Stimulated activated CD4-positive, alpha-beta T cell treated with anti-CD3 and anti-CD28 coated beads, TNF-alpha, amount 100 ng/mL, for 1 hour (primary cell): ENCODE data around the gene TLR2.

Experiments
- DNase-seq, 3 donors: peaks; one replicate each; pipeline ENCODE4 v3.0.0-alpha.2; 2020; ENCODE audit warnings: low read depth in 3 of 3, low spot score in 1 of 3

The TLR2 gene, protein sequence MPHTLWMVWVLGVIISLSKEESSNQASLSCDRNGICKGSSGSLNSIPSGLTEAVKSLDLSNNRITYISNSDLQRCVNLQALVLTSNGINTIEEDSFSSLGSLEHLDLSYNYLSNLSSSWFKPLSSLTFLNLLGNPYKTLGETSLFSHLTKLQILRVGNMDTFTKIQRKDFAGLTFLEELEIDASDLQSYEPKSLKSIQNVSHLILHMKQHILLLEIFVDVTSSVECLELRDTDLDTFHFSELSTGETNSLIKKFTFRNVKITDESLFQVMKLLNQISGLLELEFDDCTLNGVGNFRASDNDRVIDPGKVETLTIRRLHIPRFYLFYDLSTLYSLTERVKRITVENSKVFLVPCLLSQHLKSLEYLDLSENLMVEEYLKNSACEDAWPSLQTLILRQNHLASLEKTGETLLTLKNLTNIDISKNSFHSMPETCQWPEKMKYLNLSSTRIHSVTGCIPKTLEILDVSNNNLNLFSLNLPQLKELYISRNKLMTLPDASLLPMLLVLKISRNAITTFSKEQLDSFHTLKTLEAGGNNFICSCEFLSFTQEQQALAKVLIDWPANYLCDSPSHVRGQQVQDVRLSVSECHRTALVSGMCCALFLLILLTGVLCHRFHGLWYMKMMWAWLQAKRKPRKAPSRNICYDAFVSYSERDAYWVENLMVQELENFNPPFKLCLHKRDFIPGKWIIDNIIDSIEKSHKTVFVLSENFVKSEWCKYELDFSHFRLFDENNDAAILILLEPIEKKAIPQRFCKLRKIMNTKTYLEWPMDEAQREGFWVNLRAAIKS

DNA sequence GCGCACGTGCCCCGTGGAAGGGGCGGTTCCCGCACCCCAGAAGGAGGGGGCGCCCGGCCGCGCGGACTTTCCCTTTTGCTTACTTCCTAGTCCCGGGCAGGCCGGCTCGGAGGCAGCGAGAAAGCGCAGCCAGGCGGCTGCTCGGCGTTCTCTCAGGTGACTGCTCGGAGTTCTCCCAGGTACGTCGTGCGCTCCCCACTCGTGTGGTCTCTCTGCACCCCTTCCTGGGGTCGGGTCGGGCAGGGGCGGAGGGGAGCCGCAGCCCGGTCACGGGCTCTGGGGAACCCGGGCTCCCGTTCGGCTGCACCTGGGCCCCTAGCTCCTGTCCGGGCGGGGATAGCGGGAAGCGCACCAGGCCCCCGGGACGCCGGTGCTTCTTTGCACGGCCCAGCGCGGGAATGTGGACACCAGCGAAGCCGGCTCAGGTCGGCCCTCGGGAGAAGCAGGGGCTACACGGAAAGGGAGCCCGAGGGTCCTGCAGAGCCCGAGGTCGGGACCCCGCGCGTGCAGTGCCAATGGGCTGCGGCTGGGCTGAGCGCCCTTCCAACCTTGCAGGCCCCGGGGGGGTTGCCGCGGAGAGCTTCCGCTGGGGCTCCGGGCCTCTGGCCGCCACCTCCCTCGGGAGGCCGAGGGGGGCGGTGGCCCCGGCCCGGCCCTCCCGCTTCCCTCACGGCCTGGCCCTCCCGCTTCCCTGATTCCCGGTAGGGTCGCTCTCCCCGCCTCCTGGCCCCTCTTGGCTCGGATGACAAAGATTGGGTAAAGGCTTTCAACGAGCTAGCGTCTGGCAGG, at the start of gene TLR2:
TSS of gene TLR2 (plus strand) at position 99 of the 789 bp plus-strand sequence. CDS start 18,628 bp downstream, outside the sequence.
- DNase-seq: peak; percentile 27 to 55 (median 32)

DNA sequence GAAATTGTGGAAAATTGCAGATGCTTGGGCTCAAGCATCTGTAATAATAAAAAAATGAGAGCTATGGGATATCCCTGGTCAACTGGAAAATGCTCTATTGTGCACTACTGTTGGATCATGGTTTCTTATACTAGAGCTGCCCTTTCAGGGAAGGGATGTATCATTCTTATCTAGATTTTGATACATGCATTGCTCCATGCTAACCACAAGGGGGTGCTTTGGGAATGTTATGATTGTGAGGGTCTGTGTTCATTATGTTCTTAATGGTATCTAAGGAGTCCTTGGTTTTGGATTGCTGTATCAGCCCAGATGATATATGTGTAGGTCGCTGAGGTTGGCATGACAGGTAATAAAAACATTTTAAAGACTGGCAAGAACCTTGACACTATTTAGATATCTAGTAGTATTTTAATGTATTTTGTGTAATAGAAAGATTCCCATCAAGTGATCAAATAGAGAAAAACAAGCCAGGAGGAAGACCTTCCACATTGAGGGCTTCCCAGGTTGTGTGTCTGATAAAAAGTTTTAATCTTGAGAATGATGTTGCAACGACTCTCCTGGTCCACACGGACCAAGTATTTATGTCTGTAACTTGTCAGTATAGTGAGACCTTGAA, 49.2 kb upstream of the TLR2 start:
- DNase-seq: no peak

DNA sequence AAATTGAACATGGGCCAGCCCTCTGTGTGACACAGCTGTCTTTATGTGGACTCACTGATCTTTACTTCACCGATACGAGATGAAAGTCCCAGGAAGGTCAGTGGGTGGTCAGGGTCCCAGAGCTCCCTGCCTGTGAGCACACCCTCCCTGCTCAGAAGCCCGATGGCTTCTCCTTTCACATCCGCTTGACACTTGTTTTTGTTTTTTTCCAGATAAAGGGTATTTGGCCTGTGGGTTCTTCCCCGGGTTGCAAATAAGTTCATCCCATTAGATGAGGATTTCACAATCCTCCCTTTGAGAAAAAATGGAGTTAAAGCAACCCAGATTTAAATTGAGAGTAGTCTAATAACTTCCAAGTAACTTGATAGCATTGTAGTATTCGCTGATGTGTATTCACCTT, 48.2 kb upstream of the TLR2 start:
- DNase-seq: no peak

DNA sequence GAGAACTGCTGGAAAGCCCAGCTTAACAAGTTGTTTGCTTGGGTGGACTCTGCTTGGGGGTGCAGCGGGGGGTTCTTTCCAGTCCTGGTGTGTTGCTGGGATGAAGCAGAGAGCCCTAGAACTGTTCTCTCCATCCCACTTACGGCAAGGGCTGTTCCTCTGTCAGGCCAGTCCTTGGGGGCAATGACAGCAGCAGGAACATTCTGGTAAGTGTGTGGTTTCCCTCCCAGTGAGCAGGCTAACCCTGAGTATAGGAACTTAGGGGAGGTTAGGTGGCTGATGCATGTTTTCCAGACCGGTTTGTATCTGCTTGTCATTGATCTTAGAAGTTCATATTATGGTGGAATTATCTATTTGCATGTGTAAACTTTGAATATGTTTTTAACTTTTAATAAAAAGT, 46.9 kb upstream of the TLR2 start:
- no peak for DNase-seq

DNA sequence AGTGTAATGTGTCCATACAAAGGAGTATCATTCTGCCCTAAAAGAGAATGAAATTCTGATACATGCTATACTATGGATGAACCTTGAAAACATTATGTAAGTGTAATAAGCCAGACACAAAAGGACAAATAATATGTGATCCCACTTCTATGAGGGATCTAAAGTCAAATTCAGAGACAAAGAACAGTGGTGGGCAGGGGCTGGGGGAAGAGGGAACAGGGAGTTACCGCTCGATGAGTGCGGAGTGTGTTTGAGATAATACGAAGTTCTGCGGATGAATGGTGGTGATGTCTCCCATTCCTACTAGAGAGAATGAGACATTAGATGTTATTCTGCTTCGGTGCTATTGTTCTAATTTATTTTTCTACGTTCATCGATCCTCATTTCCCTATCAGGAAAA, 46.1 kb upstream of the TLR2 start:
- no peak for DNase-seq

DNA sequence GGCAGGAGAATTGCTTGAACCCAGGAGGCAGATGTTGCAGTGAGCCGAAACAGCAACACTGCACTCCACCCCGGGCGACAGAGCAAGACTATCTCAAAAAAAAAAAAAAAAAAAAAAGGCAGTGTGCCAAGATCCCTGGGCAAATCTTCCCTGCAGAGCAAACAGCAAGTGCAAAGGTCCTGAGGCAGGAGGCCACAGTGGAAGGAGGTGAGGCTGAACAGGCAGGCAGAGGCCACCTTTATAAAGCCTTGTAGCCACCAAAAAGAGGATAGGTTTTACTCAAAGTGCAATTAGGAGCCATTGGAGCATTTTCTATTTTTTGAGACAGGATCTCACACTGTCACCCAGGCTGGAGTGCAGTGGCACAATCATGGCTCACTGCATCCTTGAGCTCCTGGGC, 45.1 kb upstream of the TLR2 start:
- DNase-seq: no peak

DNA sequence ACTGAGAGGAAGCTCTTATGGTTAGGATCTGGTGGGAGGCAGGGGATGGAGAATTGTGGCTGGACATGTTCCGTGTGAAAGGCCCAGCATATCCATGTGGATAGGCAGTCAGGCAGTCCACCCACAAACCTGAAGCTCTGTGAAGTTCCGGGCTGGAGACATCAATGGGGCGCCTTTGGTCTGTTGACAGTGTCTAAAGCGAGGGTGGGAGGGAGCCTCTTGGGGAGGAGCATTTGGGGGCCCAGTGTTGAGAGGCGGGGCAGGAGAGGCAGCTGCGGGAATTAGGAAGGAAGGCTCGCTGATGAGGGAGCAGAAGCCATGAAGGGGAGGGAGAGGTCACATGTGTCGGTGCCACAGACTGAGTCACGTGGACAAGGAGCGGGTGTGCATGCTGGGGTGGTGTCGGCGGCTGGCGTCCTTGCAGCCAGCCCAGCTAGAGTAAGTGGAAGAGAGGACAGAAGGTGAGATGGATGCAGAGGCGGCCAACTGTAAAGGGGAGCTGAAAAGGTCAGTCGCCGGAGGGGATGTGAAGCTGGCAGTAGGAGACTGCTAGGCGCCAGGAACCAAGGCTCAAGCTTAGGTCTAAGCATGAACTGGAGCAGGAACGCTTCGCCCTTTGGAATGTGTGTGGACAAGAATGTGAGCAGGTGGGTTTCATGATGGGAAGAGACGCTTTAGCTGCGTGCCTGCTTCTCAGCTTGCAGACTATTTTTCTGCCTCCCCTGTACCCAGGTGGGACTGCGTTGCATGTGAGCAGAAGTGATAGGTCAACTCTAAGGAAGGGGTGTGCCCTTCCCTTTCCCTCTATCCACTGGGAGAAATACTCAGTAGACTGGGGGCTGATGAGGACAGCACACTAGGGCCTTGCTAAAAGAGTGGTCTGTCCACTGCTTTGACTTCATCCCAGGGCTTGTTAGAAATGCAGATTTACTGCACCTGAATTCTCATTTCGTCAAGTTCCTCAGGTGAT, 44.0 kb upstream of the TLR2 start:
- no peak for DNase-seq

DNA sequence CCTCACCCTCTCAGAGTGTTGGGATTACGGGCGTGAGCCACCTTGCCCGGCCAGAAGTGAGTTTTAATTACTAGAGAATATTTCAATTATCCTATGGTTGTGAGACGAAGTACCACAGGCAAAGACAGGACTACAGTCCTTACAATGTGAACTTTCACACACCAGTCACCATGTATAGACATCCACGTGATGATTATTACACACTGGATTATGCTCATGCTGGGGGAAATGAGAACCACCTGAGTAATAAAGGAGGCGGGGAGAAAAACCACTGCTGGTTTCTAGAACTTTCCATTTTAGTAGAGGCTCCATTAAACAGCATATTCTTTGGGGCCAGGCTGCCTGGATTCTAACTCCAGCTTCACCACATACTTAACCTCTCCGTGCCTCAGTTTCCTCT, 42.5 kb upstream of the TLR2 start:
- DNase-seq: no peak

DNA sequence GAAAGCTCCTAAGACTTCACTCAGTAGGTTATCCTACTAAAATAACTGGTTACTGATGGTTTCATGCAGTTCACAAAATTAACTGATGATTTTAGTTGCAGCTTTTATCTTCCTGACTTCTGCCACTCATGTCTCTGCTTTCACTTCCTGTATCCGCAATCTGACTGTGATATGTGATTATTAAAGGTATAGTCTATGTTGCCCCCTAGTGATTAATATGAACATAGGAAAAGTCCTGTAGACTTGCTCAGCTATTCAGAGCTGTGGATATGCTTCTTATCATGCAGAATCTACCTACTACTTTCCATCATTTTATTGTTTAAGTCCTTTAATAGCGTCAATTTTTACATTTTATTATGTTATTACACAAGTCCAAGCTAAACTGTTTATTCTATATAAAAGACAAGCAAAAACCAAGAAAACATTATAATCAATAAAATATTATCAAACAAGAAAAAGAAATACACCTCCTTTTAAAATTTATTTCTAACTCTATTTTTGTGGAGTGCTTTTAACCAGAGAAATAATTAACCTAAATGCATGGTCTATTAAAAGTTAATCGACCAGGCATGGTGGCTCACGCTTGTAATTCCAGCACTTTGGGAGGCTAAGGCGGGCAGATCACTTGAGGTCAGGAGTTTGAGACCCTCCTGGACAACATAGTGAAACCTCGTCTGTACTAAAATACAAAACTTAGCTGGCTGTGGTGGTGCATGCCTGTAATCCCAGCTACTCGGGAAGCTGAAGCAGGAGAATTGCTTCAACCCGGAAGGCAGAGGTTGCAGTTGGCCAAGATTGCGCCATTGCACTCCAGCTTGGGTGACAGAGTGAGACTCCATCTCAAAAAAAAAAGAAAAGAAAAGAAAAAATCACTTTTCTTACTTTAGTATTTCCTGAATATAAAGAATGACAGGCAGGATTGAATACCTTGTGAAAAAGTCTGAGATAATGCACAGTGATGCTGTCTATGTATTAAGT, 40.4 kb upstream of the TLR2 start:
- no peak for DNase-seq

DNA sequence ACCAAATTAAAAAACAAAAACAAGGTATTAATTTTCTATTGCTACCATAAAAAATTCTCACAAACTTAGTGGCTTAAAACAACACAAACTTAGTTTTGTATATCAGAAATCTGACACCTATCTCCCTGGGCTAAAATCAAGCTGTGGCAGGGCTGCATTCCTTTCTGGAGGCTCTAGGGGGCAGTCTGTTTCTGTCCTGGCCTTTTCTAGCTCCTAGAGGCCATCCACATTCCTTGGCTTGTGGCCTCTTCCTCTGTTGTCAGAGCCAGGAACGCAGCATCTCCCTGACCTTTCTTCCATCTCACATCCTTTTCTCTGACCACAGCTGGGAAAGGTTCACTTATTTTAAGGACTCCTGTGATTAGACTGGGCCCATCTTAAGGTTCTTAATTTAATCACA, 38.9 kb upstream of the TLR2 start:
- DNase-seq: no peak

DNA sequence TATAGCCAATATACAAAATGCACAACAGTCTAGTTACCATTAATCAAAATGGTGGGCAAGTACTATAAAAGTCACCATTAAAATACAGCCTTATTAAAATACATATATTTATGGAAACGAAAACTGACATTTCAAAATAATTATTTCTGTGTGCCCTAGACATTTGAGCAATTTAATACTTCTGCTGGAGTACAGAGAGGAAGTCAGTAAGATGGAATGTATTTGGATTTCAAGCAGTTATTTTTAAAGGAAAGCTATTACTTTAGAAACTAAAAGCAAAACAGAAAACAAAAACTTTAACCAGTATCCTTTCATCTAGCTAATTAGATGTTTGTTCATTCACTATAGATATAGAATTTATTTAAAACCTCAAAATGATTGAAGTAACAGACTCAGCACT, 37.8 kb upstream of the TLR2 start:
- no peak for DNase-seq

DNA sequence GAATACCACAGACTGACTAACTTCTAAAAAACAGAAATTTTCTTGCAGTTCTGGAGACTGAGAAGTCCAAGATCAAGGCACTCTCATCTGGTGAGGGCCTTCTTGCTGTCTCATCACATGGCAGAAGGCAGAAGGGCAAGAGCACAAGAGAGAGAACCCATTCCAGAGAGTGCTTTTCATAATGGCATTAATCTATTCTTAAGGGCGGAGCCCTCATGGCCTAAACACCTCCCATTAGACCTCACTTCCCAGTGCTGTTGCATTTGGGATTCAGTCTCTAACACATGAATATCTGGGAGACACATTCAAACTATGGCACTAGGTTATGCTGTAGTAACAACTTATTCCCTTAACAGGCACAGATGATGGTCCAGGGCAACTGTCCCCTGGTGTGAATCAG, 37.1 kb upstream of the TLR2 start:
- DNase-seq: no peak

DNA sequence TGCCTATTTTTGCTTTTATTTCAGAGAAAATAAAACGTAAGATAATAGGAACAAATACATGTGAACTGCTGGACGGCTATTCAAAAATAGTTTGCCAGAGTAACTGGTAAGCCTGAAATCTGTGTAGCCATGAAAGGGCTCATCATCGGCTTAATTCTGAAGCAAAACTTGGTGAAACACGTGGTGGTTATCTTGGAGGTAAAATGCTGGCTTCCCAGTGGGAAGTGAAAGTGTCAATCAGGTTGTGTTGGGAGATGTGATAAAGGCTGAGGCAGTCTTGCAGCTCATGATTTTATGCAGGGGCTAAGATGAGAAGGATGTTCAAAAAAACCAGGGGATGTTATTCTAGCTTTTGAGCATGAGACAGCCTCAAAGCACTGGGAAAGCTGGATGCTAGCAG, 36.1 kb upstream of the TLR2 start:
- DNase-seq: no peak

DNA sequence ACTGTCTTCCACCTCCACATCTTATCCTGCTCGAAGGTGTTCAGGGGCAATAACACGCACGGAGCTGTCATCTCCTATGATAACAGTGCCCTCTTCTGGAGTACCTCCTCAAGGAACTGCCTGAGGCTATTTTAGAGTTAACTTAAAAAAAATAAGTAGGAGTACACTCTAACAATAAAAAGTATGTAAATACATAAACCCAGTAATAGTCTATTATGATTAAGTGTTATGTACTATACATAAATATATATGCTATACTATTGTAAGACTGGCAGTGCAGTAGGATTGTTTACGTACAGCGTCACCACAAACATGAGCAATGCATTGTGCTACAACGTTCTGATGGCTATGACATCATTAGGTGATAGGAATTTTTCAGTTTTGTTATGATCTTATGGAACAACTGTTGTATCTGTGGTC, 34.5 kb upstream of the TLR2 start:
- no peak for DNase-seq

DNA sequence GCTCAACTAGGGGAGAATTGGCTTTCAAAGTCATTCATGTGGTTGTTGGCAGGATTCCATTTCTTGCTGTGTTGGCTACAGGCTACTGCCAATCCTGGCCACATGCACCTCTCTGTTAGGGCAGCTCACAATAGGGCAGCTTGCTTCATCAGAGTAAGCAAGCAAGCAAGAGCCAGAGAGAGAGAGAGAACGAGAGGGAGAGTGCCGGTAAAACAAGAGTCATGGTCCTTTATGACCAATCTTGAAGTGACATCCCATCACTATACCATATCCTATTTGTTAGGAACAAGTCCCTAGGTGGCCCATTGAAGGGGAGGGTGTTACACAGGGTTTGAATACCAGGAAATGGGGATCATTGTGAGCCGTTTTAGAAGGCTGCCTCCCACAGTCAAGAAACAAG, 33.0 kb upstream of the TLR2 start:
- no peak for DNase-seq

DNA sequence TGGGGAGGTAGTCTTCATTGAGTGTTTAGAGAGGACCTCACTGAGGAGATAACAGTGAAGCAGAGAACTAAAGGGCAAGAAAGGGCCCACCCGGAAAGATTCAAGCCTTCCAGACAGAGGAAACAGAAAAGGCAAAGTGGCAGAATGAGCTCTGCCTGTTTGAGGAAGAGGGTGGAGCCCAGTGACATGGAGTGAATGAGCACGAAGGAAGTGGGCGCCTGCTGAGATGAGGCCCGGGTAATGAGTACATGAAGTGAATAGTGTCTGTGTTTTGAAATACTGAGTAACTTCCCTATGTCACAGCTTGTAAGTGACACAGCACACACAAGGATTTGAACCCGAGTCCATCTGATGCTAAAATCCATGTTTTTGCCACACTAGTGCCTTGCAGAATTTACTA, 32.5 kb upstream of the TLR2 start:
- peak in 1 of 3 donors; percentile 22 for DNase-seq

DNA sequence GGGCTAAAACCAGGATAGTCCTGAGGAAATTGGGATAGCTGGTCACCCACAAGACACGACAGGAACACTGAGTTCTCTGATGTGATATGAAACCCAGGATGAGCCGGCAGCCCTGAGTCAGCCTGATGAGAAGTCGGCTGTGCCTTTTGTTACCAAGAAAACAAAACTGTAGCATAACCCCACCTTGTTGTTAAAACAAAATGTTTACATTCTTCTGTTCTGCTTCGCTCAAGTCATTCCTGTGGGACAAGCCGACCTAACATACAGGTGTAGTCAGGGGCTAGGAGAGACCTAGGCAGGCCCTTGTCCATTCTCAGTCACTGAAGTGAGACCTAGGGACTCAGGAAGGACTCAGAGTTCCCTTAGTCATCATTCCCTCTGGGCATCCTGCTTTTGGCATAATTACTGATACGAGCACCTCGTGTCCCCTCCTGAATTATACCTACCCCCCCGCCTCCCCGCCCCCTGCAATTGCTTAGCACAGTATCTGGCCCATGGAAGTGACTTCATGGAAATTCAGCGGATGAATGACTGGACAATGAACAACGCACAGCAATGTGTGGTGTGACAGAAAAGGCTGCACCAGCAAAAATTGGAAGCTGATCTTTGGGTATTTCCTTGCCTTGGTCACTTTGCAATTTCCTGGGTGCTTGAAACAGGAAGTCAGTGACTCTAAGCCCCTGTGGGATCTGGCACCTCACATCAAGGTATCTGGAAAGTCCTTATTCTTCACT, 31.9 kb upstream of the TLR2 start:
- DNase-seq: no peak

DNA sequence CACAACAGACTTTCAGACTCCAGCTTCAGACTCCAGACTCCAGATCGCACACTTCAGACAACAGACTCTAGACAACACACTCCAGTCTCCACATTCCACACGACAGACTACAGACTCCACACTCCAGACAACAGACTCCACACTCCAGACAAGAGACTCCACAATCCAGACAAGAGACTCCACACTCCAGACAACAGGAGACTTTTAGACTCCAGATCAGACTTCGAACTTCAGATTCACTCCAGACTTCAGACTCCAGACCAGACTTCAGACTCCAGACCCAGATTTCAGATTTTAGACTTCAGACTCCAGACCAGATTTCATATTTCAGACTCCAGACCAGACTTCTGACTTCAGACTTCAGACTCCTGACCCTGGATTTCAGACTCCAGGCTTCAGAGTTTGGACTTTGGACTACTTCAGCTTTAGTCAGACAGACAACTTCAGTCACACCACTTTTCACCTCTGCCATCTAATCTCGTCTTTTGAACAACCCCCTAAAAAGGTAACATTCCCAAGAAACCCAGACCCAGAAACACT, 29.0 kb upstream of the TLR2 start:
- DNase-seq: no peak
